ENCODE results near the gene C1QTNF2. TPM values are rescaled to one million over a fixed set of nuclear protein-coding genes. Genes with fewer than 3 reads are reported as not detected.

C1QTNF2 gene
- total RNA-seq, 2 donors from 2014 or later, result not detected

GRCh38 chr5:160361624-160362228 is 8.7 kb downstream of the C1QTNF2 start:
- no peaks in the 10 kb centered on the region for H3K9me3 ChIP-seq (ENCODE audit: control insufficient read depth, low read length)
- Mint-ChIP-seq H3K27me3 (ENCODE audit: insufficient read depth) (no peaks in the 10 kb centered on the region), H3K27ac (no peak overlapping the region), H3K4me3 (no peak overlapping the region), H3K36me3 (ENCODE audit: low read depth) (no peaks in the 10 kb centered on the region), H3K9me3 (no peaks in the 10 kb centered on the region), H3K4me1 (peaks cover 12% of the 10 kb centered on the region)
- no peaks in the 10 kb centered on the region for H3K36me3 ChIP-seq (ENCODE audit: control insufficient read depth, insufficient read depth, low read length)
- H3K4me3 ChIP-seq (ENCODE audit: low read length), result no peak overlapping the region
- H3K27ac ChIP-seq (ENCODE audit: low read depth, low read length), result no peak overlapping the region
- WGBS, 2 experiments (ENCODE audit: insufficient coverage in 1 of 2, insufficient read length in 1 of 2), result 94 to 98% methylated on average over 8 to 9 of the region's 9 CpGs
- no peak overlapping the region for H3K9ac ChIP-seq (ENCODE audit: extremely low read depth, low read length, poor library complexity, severe bottlenecking)
- TF ChIP-seq CTCF (conservative IDR thresholded peaks at IDR 0.05), result no peak
- no peak for DNase-seq
- H3K4me1 ChIP-seq (ENCODE audit: control insufficient read depth, insufficient read depth, low read length), result no peaks in the 10 kb centered on the region
- no peaks in the 10 kb centered on the region for H3K27me3 ChIP-seq (ENCODE audit: control insufficient read depth, insufficient read depth, low read length, poor library complexity, severe bottlenecking)

GRCh38 chr5:160360310-160360709 is 10.1 kb downstream of the C1QTNF2 start:
- Histone ChIP-seq H3K9ac (ENCODE audit: extremely low read depth, low read length, poor library complexity, severe bottlenecking) (no peak overlapping the region), H3K36me3 (ENCODE audit: control insufficient read depth, insufficient read depth, low read length) (no peaks in the 10 kb centered on the region), H3K9me3 (ENCODE audit: control insufficient read depth, low read length) (no peaks in the 10 kb centered on the region), H3K4me1 (ENCODE audit: control insufficient read depth, insufficient read depth, low read length) (no peaks in the 10 kb centered on the region), H3K27ac (ENCODE audit: low read depth, low read length) (no peak overlapping the region), H3K27me3 (ENCODE audit: control insufficient read depth, insufficient read depth, low read length, poor library complexity, severe bottlenecking) (no peaks in the 10 kb centered on the region), H3K4me3 (ENCODE audit: low read length) (no peak overlapping the region)
- peaks cover 16% of the 10 kb centered on the region for H3K4me1 Mint-ChIP-seq
- 89 to 100% methylated on average over 2 to 3 of the region's 3 CpGs for WGBS, 2 experiments (ENCODE audit: insufficient coverage in 1 of 2, insufficient read length in 1 of 2)
- H3K4me3 Mint-ChIP-seq, result no peak overlapping the region
- no peak overlapping the region for H3K27ac Mint-ChIP-seq
- H3K9me3 Mint-ChIP-seq, result no peaks in the 10 kb centered on the region
- H3K36me3 Mint-ChIP-seq (ENCODE audit: low read depth), result no peaks in the 10 kb centered on the region
- peak; percentile 56 for DNase-seq
- TF ChIP-seq CTCF (conservative IDR thresholded peaks at IDR 0.05), result peak; percentile 63
- no peaks in the 10 kb centered on the region for H3K27me3 Mint-ChIP-seq (ENCODE audit: insufficient read depth)

- WGBS, 2 experiments (ENCODE audit: insufficient coverage in 1 of 2, insufficient read length in 1 of 2), result 71 to 83% methylated on average over 1 to 4 of the region's 4 CpGs
- Histone ChIP-seq H3K9ac (ENCODE audit: extremely low read depth, low read length, poor library complexity, severe bottlenecking) (no peak overlapping the region), H3K27me3 (ENCODE audit: control insufficient read depth, insufficient read depth, low read length, poor library complexity, severe bottlenecking) (no peaks in the 10 kb centered on the region), H3K4me3 (ENCODE audit: low read length) (no peak overlapping the region), H3K9me3 (ENCODE audit: control insufficient read depth, low read length) (no peaks in the 10 kb centered on the region), H3K27ac (ENCODE audit: low read depth, low read length) (no peak overlapping the region), H3K36me3 (ENCODE audit: control insufficient read depth, insufficient read depth, low read length) (no peaks in the 10 kb centered on the region), H3K4me1 (ENCODE audit: control insufficient read depth, insufficient read depth, low read length) (no peaks in the 10 kb centered on the region)
- Mint-ChIP-seq H3K4me3 (no peak overlapping the region), H3K27me3 (ENCODE audit: insufficient read depth) (no peaks in the 10 kb centered on the region), H3K9me3 (no peaks in the 10 kb centered on the region), H3K36me3 (ENCODE audit: low read depth) (no peaks in the 10 kb centered on the region), H3K4me1 (peaks cover 16% of the 10 kb centered on the region), H3K27ac (no peak overlapping the region)
- no peak for TF ChIP-seq CTCF (conservative IDR thresholded peaks at IDR 0.05)
- DNase-seq, result peak; percentile 76
These were observed 10.6 kb downstream of the C1QTNF2 start for GRCh38 chr5:160359816-160360215.

Measured in endodermal cell (in vitro differentiated cells).